Left ventricle myocardium inferior (tissue), 1 donor: ENCODE data around the gene SLC17A9. TPM values are rescaled to one million over a fixed set of nuclear protein-coding genes. Genes with fewer than 3 reads are reported as not detected.

ENCODE experiments used
- DNase-seq: peaks from one replicate; pipeline ENCODE4 v3.0.0-alpha.2; 2020
- H3K27ac ChIP-seq: fragments of 200-600 bp; replicated peaks from 2 replicates; pipeline ENCODE4 v1.8.0; 2021
- H3K27me3 ChIP-seq: fragments of 200-600 bp; 2 replicates; pipeline ENCODE4 v1.8.0; 2021; ENCODE audit warnings: low read depth
- H3K36me3 ChIP-seq: fragments of 200-600 bp; 2 replicates; pipeline ENCODE4 v1.8.0; 2021
- H3K4me1 ChIP-seq: fragments of 200-600 bp; 2 replicates; pipeline ENCODE4 v1.8.0; 2021
- H3K4me3 ChIP-seq: fragments of 200-600 bp; 2 replicates; pipeline ENCODE4 v1.8.0; 2021; ENCODE audit warnings: mild to moderate bottlenecking, moderate library complexity
- H3K9me3 ChIP-seq: fragments of 200-600 bp; replicated peaks from 2 replicates; pipeline ENCODE4 v1.8.0; 2021
- intact Hi-C: fragments of 100-400 bp; cut with micrococcal nuclease; formaldehyde crosslinking; loops from one replicate; pipeline ENCODE4 v1.11.0; 2022
- total RNA-seq: library from RNA; stranded (reverse); fragmentation: NEBNext Ultra II Directional; extraction: Animal tissue kit (Norgen Biotek cat#: 25700); gene quantifications from one replicate; pipeline ENCODE4 v1.2.1, GENCODE V29; 2021
- TF ChIP-seq, protein P1 (sequence below): fragments of 200-600 bp; IDR thresholded peaks from 2 replicates; pipeline ENCODE4 v1.8.0; 2021; ENCODE audit warnings: antibody characterized with exemption, mild to moderate bottlenecking, borderline replicate concordance
- donor health status: DM: no; HTN: yes; CAD: no; lungs with severe emphysema.

The SLC17A9 gene
- total RNA-seq, 1 donor from 2014 or later, result 0.47 TPM

- H3K36me3 ChIP-seq, result no peaks in the 10 kb centered on the region
- H3K9me3 ChIP-seq, result no peaks in the 10 kb centered on the region
- TF ChIP-seq, protein P1, sequence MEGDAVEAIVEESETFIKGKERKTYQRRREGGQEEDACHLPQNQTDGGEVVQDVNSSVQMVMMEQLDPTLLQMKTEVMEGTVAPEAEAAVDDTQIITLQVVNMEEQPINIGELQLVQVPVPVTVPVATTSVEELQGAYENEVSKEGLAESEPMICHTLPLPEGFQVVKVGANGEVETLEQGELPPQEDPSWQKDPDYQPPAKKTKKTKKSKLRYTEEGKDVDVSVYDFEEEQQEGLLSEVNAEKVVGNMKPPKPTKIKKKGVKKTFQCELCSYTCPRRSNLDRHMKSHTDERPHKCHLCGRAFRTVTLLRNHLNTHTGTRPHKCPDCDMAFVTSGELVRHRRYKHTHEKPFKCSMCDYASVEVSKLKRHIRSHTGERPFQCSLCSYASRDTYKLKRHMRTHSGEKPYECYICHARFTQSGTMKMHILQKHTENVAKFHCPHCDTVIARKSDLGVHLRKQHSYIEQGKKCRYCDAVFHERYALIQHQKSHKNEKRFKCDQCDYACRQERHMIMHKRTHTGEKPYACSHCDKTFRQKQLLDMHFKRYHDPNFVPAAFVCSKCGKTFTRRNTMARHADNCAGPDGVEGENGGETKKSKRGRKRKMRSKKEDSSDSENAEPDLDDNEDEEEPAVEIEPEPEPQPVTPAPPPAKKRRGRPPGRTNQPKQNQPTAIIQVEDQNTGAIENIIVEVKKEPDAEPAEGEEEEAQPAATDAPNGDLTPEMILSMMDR, result no peak
- H3K4me3 ChIP-seq, result no peak overlapping the region
- intact Hi-C loops, result no loop called here
- H3K27ac ChIP-seq, result no peak overlapping the region
- peaks cover 4% of the 10 kb centered on the region for H3K4me1 ChIP-seq
- peaks cover 40% of the 10 kb centered on the region for H3K27me3 ChIP-seq
- no peak for DNase-seq
These were observed 14.0 kb downstream of the SLC17A9 start for GRCh38 chr20:62966212-62967148.

GRCh38 chr20:62967149-62967501 is 14.6 kb downstream of the SLC17A9 start:
- Histone ChIP-seq H3K36me3 (no peaks in the 10 kb centered on the region), H3K4me1 (peaks cover 4% of the 10 kb centered on the region), H3K4me3 (no peak overlapping the region), H3K9me3 (no peaks in the 10 kb centered on the region), H3K27me3 (peaks cover 43% of the 10 kb centered on the region), H3K27ac (no peak overlapping the region)
- intact Hi-C loops, result no loop called here
- no peak for DNase-seq
- TF ChIP-seq, protein P1, result no peak

- no peak for DNase-seq
- TF ChIP-seq, protein P1, result no peak
- intact Hi-C loops, result no loop called here
- Histone ChIP-seq H3K9me3 (no peaks in the 10 kb centered on the region), H3K4me1 (peaks cover 8% of the 10 kb centered on the region), H3K4me3 (no peak overlapping the region), H3K27ac (no peak overlapping the region), H3K36me3 (no peaks in the 10 kb centered on the region), H3K27me3 (peaks cover 47% of the 10 kb centered on the region)
These were observed 15.3 kb downstream of the SLC17A9 start for GRCh38 chr20:62967628-62968351.

GRCh38 chr20:62968378-62969178 is 16.1 kb downstream of the SLC17A9 start:
- H3K9me3 ChIP-seq, result no peaks in the 10 kb centered on the region
- peaks cover 55% of the 10 kb centered on the region for H3K27me3 ChIP-seq
- intact Hi-C loops, result no loop called here
- peaks cover 15% of the 10 kb centered on the region for H3K4me1 ChIP-seq
- H3K4me3 ChIP-seq, result no peak overlapping the region
- H3K27ac ChIP-seq, result no peak overlapping the region
- no peak for DNase-seq
- TF ChIP-seq, protein P1, result no peak
- no peaks in the 10 kb centered on the region for H3K36me3 ChIP-seq

GRCh38 chr20:62969179-62969760 is 16.8 kb downstream of the SLC17A9 start:
- TF ChIP-seq, protein P1, result no peak
- H3K4me3 ChIP-seq, result no peak overlapping the region
- intact Hi-C loops, result no loop called here
- no peak overlapping the region for H3K27ac ChIP-seq
- H3K27me3 ChIP-seq, result peaks cover 62% of the 10 kb centered on the region
- no peaks in the 10 kb centered on the region for H3K36me3 ChIP-seq
- peaks cover 15% of the 10 kb centered on the region for H3K4me1 ChIP-seq
- DNase-seq, result no peak
- no peaks in the 10 kb centered on the region for H3K9me3 ChIP-seq
